Panc1 (cell line): Measurements from ENCODE around the gene ZNF764. TPM values are rescaled to one million over a fixed set of nuclear protein-coding genes. Genes with fewer than 3 reads are reported as not detected.

Source experiments
- ATAC-seq: fragments of 200-7000 bp; cut with Tn5 transposase; 2 replicates; pipeline ENCODE4 v1.9.1; 2020; ENCODE audit warnings: mild to moderate bottlenecking, moderate library complexity
- BruUV-seq: library from RNA; stranded (reverse); fragments of 400-500 nt; replicated peaks from 2 replicates; lab custom pipeline; 2021; lab: Mats Ljungman, UMichigan
- CTCF ChIA-PET: fragments of 300-600 bp; sonication (Branson Sonifier 250); formaldehyde crosslinking; loops from one replicate; lab custom pipeline; 2022; ENCODE audit warnings: antibody characterized with exemption; lab: Charles Lee
- POLR2A ChIA-PET: fragments of 300-600 bp; sonication (Branson Sonifier 250); formaldehyde crosslinking; loops from one replicate; lab custom pipeline; 2022; ENCODE audit warnings: antibody characterized with exemption; lab: Charles Lee
- DNase-seq: peaks from one replicate; pipeline ENCODE4 v3.0.0-alpha.2; 2010; ENCODE audit warnings: low read depth, low spot score
- H3K27ac ChIP-seq: 2 replicates; pipeline ENCODE4 v1.5.1; 2011; ENCODE audit warnings: mild to moderate bottlenecking, low read length, inconsistent platforms
- H3K27me3 ChIP-seq: fragments of 200-500 bp; sonication (Bioruptor generic); 2 replicates; pipeline ENCODE4 v1.6.0; 2014; ENCODE audit warnings: low read length, inconsistent platforms; ENCODE audit not compliant: control insufficient read depth, insufficient read depth
- H3K36me3 ChIP-seq: fragments of 200-500 bp; sonication (Bioruptor generic); 2 replicates; pipeline ENCODE4 v1.5.1; 2014; ENCODE audit warnings: inconsistent platforms, mild to moderate bottlenecking, low read length, moderate library complexity; ENCODE audit not compliant: control insufficient read depth, insufficient read depth
- H3K4me1 ChIP-seq: 2 replicates; pipeline ENCODE4 v1.5.1; 2011; ENCODE audit warnings: inconsistent platforms, mild to moderate bottlenecking, low read length, moderate library complexity; ENCODE audit not compliant: control insufficient read depth, insufficient read depth
- H3K4me3 ChIP-seq, 2 experiments: 2 replicates each; pipeline ENCODE4 v1.5.1; 2011 to 2012; ENCODE audit warnings: low read depth in 2 of 2, low read length in 2 of 2, mild to moderate bottlenecking in 2 of 2, inconsistent platforms in 1 of 2, moderate library complexity in 1 of 2
- H3K9me3 ChIP-seq: fragments of 200-500 bp; sonication (Bioruptor generic); 2 replicates; pipeline ENCODE4 v1.5.1; 2014; ENCODE audit warnings: low read depth, mild to moderate bottlenecking, inconsistent platforms, low read length, moderate library complexity; ENCODE audit not compliant: control insufficient read depth, insufficient read depth
- POLR2AphosphoS5 ChIP-seq: IDR thresholded peaks from 2 replicates; pipeline ENCODE4 v1.6.1; 2012; ENCODE audit warnings: mild to moderate bottlenecking, low read depth, low read length, moderate library complexity
- SIN3A ChIP-seq: IDR thresholded peaks from 2 replicates; pipeline ENCODE4 v1.6.1; 2012; ENCODE audit warnings: low read depth, mild to moderate bottlenecking, low read length, moderate library complexity, borderline replicate concordance; ENCODE audit not compliant: insufficient read depth
- TCF7L2 ChIP-seq: IDR thresholded peaks from 2 replicates; pipeline ENCODE4 v1.6.1; 2011; ENCODE audit warnings: mild to moderate bottlenecking, low read depth, low read length, inconsistent platforms
- in situ Hi-C: cut with HindIII; loops from 2 replicates; pipeline ENCODE4 v1.10.0; 2016; ENCODE audit warnings: low sequenced_read_pairs, low pct_unique_long_range_greater_than_20kb
- intact Hi-C: fragments of 100-400 bp; cut with micrococcal nuclease; formaldehyde crosslinking; loops from one replicate; pipeline ENCODE4 v1.10.0; 2022; ENCODE audit not compliant: unreplicated experiment
- total RNA-seq: library from RNA; stranded (reverse); gene quantifications from one replicate; pipeline ENCODE4 v1.2.1, GENCODE V29; 2021; ENCODE audit not compliant: unreplicated experiment
- TF ChIP-seq, protein P1 (sequence below), 2 experiments: IDR thresholded peaks; 2 replicates each; pipeline ENCODE4 v1.6.1; 2011 to 2012; ENCODE audit warnings: low read depth in 2 of 2, control low read depth in 1 of 2, low read length in 1 of 2, mild to moderate bottlenecking in 1 of 2, moderate library complexity in 1 of 2; ENCODE audit not compliant: insufficient read depth in 1 of 2
- TF ChIP-seq, protein P2 (sequence below): fragments of 450-650 bp; IDR thresholded peaks from 2 replicates; pipeline ENCODE4 v1.5.1; 2017; ENCODE audit warnings: mild to moderate bottlenecking

ZNF764 gene
- total RNA-seq, 1 experiment from 2014 or later = 16.7 TPM

DNA sequence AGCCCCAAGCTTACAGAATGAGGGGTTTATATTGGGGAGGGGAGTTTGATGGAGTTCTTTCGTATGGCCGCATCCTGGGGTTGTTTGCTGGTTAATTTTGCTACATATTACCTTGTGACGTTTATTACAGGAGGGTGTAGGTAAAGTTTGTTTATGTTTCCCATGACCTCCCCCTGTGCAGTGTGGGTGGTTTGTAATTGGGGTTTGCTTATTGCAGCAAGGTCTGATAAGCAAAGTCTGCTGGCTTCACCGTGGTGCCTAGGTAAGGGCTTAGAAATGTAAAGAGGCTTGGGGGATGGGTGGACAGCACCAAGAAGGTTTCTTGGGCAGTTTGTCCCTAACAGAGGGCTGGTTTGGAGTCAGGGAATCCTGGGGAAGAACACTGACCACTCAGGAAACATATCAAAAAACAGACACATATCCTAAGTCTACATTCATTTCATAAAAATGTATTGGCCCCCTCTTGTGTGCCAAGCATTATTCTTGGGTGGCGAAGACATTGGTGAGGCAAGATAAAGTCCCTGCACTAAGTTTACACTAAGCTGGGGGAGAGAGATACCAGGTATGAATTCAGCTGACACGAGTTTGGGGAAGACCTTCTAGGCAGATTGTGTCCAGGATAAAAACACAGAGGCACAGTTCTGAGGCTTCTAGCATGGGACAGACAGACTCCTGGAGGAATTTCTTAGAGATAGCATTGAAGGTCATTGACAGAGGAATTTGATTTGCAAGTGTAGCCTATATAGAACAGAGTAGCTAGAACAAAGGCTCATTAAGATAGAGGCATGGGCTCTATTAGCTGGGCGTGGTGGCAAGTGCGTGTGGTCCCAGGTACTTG, 9.5 kb downstream of the ZNF764 start:
- ChIA-PET CTCF (no interaction called here), POLR2A (no interaction called here)
- Histone ChIP-seq H3K36me3 (no peaks in the 10 kb centered on the region), H3K4me1 (no peaks in the 10 kb centered on the region), H3K4me3 (no peak overlapping the region), H3K9me3 (no peaks in the 10 kb centered on the region), H3K27me3 (no peaks in the 10 kb centered on the region), H3K27ac (no peak overlapping the region)
- DNase-seq = no peak
- intact Hi-C loops = no loop called here
- BruUV-seq = no TSS peak
- ATAC-seq = no peak; the same call in 1 of the 2 replicates
- in situ Hi-C loops = no loop called here
- no peak for TF ChIP-seq POLR2AphosphoS5
- TF ChIP-seq, protein P1, sequence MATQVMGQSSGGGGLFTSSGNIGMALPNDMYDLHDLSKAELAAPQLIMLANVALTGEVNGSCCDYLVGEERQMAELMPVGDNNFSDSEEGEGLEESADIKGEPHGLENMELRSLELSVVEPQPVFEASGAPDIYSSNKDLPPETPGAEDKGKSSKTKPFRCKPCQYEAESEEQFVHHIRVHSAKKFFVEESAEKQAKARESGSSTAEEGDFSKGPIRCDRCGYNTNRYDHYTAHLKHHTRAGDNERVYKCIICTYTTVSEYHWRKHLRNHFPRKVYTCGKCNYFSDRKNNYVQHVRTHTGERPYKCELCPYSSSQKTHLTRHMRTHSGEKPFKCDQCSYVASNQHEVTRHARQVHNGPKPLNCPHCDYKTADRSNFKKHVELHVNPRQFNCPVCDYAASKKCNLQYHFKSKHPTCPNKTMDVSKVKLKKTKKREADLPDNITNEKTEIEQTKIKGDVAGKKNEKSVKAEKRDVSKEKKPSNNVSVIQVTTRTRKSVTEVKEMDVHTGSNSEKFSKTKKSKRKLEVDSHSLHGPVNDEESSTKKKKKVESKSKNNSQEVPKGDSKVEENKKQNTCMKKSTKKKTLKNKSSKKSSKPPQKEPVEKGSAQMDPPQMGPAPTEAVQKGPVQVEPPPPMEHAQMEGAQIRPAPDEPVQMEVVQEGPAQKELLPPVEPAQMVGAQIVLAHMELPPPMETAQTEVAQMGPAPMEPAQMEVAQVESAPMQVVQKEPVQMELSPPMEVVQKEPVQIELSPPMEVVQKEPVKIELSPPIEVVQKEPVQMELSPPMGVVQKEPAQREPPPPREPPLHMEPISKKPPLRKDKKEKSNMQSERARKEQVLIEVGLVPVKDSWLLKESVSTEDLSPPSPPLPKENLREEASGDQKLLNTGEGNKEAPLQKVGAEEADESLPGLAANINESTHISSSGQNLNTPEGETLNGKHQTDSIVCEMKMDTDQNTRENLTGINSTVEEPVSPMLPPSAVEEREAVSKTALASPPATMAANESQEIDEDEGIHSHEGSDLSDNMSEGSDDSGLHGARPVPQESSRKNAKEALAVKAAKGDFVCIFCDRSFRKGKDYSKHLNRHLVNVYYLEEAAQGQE (IDR thresholded peaks at IDR 0.05; ENCODE audit: insufficient read depth in 1 of 2, low read depth in 2 of 2, low read length in 1 of 2) = no peak

DNA sequence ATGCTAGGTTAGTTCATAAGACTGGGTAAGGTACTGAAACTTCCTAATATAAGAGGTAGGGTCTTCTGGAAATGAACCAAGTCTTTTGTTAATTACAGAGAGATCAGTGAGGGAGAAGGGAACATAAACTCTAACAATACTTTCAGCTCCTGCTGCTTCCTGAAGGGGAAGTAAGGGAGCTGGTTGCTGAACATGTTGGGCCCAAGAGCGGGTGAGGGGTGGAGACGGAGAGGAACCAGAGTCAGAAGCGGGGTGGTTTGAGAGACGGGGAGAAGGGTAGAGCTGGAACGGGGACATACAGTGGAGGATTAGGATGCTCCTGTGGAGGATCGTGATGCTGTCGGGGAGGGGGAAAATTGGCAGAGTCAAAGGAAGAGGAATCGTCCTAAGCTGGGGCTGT, 12.1 kb downstream of the ZNF764 start:
- ChIA-PET POLR2A (no interaction called here), CTCF (no interaction called here)
- BruUV-seq = no TSS peak
- no peak overlapping the region for H3K27ac ChIP-seq
- DNase-seq (no peak), ATAC-seq (no peak)
- H3K36me3 ChIP-seq = no peaks in the 10 kb centered on the region
- no peak overlapping the region for H3K4me3 ChIP-seq
- H3K4me1 ChIP-seq = peaks cover 4% of the 10 kb centered on the region
- in situ Hi-C loops = no loop called here
- no peaks in the 10 kb centered on the region for H3K27me3 ChIP-seq
- intact Hi-C loops = no loop called here
- TF ChIP-seq SIN3A (no peak), POLR2AphosphoS5 (no peak), TCF7L2 (no peak)
- TF ChIP-seq, protein P2, sequence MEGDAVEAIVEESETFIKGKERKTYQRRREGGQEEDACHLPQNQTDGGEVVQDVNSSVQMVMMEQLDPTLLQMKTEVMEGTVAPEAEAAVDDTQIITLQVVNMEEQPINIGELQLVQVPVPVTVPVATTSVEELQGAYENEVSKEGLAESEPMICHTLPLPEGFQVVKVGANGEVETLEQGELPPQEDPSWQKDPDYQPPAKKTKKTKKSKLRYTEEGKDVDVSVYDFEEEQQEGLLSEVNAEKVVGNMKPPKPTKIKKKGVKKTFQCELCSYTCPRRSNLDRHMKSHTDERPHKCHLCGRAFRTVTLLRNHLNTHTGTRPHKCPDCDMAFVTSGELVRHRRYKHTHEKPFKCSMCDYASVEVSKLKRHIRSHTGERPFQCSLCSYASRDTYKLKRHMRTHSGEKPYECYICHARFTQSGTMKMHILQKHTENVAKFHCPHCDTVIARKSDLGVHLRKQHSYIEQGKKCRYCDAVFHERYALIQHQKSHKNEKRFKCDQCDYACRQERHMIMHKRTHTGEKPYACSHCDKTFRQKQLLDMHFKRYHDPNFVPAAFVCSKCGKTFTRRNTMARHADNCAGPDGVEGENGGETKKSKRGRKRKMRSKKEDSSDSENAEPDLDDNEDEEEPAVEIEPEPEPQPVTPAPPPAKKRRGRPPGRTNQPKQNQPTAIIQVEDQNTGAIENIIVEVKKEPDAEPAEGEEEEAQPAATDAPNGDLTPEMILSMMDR = no peak
- TF ChIP-seq, protein P1 (IDR thresholded peaks at IDR 0.05; ENCODE audit: insufficient read depth in 1 of 2, low read depth in 2 of 2, low read length in 1 of 2) = no peak
- no peaks in the 10 kb centered on the region for H3K9me3 ChIP-seq
